Breast epithelium (tissue), 4 donors: ENCODE results near the gene ITGA2B. TPM values are rescaled to one million over a fixed set of nuclear protein-coding genes. Genes with fewer than 3 reads are reported as not detected.
A peak's percentile ranks its signal among the peaks of the same experiment; 100 is the strongest.

ENCODE experiments used
- DNase-seq, 2 donors: peaks; one replicate each; pipeline ENCODE4 v3.0.0-alpha.2; 2019; ENCODE audit warnings: low spot score in 2 of 2
- H3K27ac ChIP-seq, 2 donors: fragments of 200-600 bp; sonication (generic) in 1 of 2; one replicate each; pipeline ENCODE4 v1.5.1; 2016 to 2019; ENCODE audit warnings: mild to moderate bottlenecking in 1 of 2
- H3K27me3 ChIP-seq, 2 donors: fragments of 200-600 bp; sonication (generic) in 1 of 2; one replicate each; pipeline versions ENCODE4 v1.5.1 to v1.6.0; 2017 to 2019; ENCODE audit warnings: control low read depth in 1 of 2, mild to moderate bottlenecking in 1 of 2
- H3K36me3 ChIP-seq: fragments of 200-600 bp; one replicate; pipeline ENCODE4 v1.5.1; 2019
- H3K4me1 ChIP-seq, 2 donors: fragments of 200-600 bp; sonication (generic); one replicate each; pipeline ENCODE4 v1.5.1; 2016 to 2019; ENCODE audit warnings: control low read depth in 1 of 2
- H3K4me3 ChIP-seq, 3 donors: fragments of 200-600 bp; sonication (generic); 1 replicate in 2 of 3; 2 replicates in 1 of 3; pipeline ENCODE4 v1.5.1; 2016 to 2019; ENCODE audit warnings: mild to moderate bottlenecking in 3 of 3, moderate library complexity in 2 of 3
- H3K9me3 ChIP-seq, 2 donors: fragments of 200-600 bp; sonication (generic) in 1 of 2; one replicate each; pipeline ENCODE4 v1.5.1; 2016 to 2019; ENCODE audit warnings: control low read depth in 1 of 2
- CTCF ChIP-seq, 3 donors: fragments of 450-650 bp; IDR thresholded peaks; one replicate each; pipeline ENCODE4 v1.5.1; 2016 to 2017; ENCODE audit warnings: antibody characterized with exemption in 3 of 3, mild to moderate bottlenecking in 3 of 3, moderate library complexity in 3 of 3
- POLR2A ChIP-seq: fragments of 450-650 bp; IDR thresholded peaks from one replicate; pipeline ENCODE4 v1.6.1; 2016; ENCODE audit warnings: antibody characterized with exemption, mild to moderate bottlenecking, moderate library complexity
- POLR2AphosphoS5 ChIP-seq, 3 donors: sonication (generic); formaldehyde crosslinking; IDR thresholded peaks; one replicate each; pipeline ENCODE4 v1.6.1; 2017; ENCODE audit warnings: antibody characterized with exemption in 3 of 3
- intact Hi-C: fragments of 100-400 bp; cut with DNase I; formaldehyde crosslinking; loops from one replicate; pipeline ENCODE4 v1.15.1; 2023; ENCODE audit warnings: low total_unique reads
- total RNA-seq, 3 donors: library from RNA; depleted of rRNA; stranded (reverse); fragments of >200 nt; gene quantifications; one replicate each; pipeline ENCODE4 v1.1.0, GENCODE V29; 2016

Gene ITGA2B
- total RNA-seq, 3 donors from 2014 or later, result 0.66 to 1.2 (median 1.1) TPM

- Histone ChIP-seq H3K9me3 (no peaks in the 10 kb centered on the region), H3K36me3 (no peaks in the 10 kb centered on the region), H3K27ac (no peak overlapping the region), H3K4me1 (no peaks in the 10 kb centered on the region), H3K4me3 (peak overlapping the region in 2 of 3 donors; percentile 58 to 65), H3K27me3 (no peaks in the 10 kb centered on the region)
- intact Hi-C loops, result no loop called here
- no peak for DNase-seq
- no peak for TF ChIP-seq POLR2AphosphoS5 (IDR thresholded peaks at IDR 0.05)
- no peak for TF ChIP-seq POLR2A
- TF ChIP-seq CTCF (IDR thresholded peaks at IDR 0.05), result no peak
Observed at GRCh38 chr17:44384281-44384822, 5.1 kb downstream of the ITGA2B start.

- H3K9me3 ChIP-seq, result no peaks in the 10 kb centered on the region
Observed at GRCh38 chr17:44383861-44384260, 5.6 kb downstream of the ITGA2B start.

GRCh38 chr17:44383363-44383762, 6.1 kb downstream of the ITGA2B start:
- H3K4me3 ChIP-seq, result no peak overlapping the region
- H3K4me1 ChIP-seq, result no peaks in the 10 kb centered on the region
- H3K9me3 ChIP-seq, result no peaks in the 10 kb centered on the region
- no peak for DNase-seq
- H3K27ac ChIP-seq, result no peak overlapping the region
- no peaks in the 10 kb centered on the region for H3K36me3 ChIP-seq
- intact Hi-C loops, result no loop called here
- no peak for TF ChIP-seq POLR2A
- no peak for TF ChIP-seq CTCF (IDR thresholded peaks at IDR 0.05)
- no peak for TF ChIP-seq POLR2AphosphoS5 (IDR thresholded peaks at IDR 0.05)
- H3K27me3 ChIP-seq, result no peaks in the 10 kb centered on the region

More at GRCh38 chr17:44383861-44384260, 5.6 kb downstream of the ITGA2B start:
- H3K27ac ChIP-seq, result no peak overlapping the region
- no peaks in the 10 kb centered on the region for H3K27me3 ChIP-seq
- no peak for DNase-seq
- H3K36me3 ChIP-seq, result no peaks in the 10 kb centered on the region
- intact Hi-C loops, result no loop called here
- no peak for TF ChIP-seq CTCF (IDR thresholded peaks at IDR 0.05)
- no peaks in the 10 kb centered on the region for H3K4me1 ChIP-seq
- no peak overlapping the region for H3K4me3 ChIP-seq

GRCh38 chr17:44382917-44383316, 6.5 kb downstream of the ITGA2B start:
- Histone ChIP-seq H3K4me3 (no peak overlapping the region), H3K36me3 (no peaks in the 10 kb centered on the region), H3K9me3 (no peaks in the 10 kb centered on the region), H3K27ac (no peak overlapping the region), H3K27me3 (no peaks in the 10 kb centered on the region), H3K4me1 (no peaks in the 10 kb centered on the region)
- TF ChIP-seq CTCF (IDR thresholded peaks at IDR 0.05) (no peak), POLR2A (no peak), POLR2AphosphoS5 (IDR thresholded peaks at IDR 0.05) (no peak)
- DNase-seq, result no peak
- intact Hi-C loops, result no loop called here

- Histone ChIP-seq H3K36me3 (no peaks in the 10 kb centered on the region), H3K27ac (no peak overlapping the region), H3K27me3 (no peaks in the 10 kb centered on the region), H3K4me3 (no peak overlapping the region), H3K4me1 (no peaks in the 10 kb centered on the region), H3K9me3 (no peaks in the 10 kb centered on the region)
- peak in 1 of 2 donors; percentile 30 for DNase-seq
- TF ChIP-seq POLR2A, result no peak
- TF ChIP-seq CTCF (IDR thresholded peaks at IDR 0.05), result no peak
- no peak for TF ChIP-seq POLR2AphosphoS5 (IDR thresholded peaks at IDR 0.05)
- intact Hi-C loops, result no loop called here
Observed at GRCh38 chr17:44381810-44382305, 7.6 kb downstream of the ITGA2B start.
